Astrocyte of the spinal cord (primary cell): ENCODE results near the gene XXYLT1.

Experiments
- DNase-seq: peaks from one replicate; pipeline ENCODE4 v3.0.0; 2011; ENCODE audit warnings: low read depth, low spot score
- H3K4me3 ChIP-seq: 2 replicates; pipeline ENCODE4 v1.5.1; 2011; ENCODE audit warnings: low read depth, mild to moderate bottlenecking, low read length, moderate library complexity
- in situ Hi-C: cut with HindIII; loops from 2 replicates; pipeline ENCODE4 v1.10.0; 2017; ENCODE audit warnings: low sequenced_read_pairs
- TF ChIP-seq, protein P1 (sequence below): IDR thresholded peaks from 2 replicates; pipeline ENCODE4 v1.5.1; 2012; ENCODE audit warnings: low read depth, mild to moderate bottlenecking, low read length, inconsistent platforms

XXYLT1 gene

GRCh38 chr3:195227871-195228270 is 43.1 kb downstream of the XXYLT1 start:
- no peak for DNase-seq
- in situ Hi-C loops: no loop called here
- TF ChIP-seq, protein P1, sequence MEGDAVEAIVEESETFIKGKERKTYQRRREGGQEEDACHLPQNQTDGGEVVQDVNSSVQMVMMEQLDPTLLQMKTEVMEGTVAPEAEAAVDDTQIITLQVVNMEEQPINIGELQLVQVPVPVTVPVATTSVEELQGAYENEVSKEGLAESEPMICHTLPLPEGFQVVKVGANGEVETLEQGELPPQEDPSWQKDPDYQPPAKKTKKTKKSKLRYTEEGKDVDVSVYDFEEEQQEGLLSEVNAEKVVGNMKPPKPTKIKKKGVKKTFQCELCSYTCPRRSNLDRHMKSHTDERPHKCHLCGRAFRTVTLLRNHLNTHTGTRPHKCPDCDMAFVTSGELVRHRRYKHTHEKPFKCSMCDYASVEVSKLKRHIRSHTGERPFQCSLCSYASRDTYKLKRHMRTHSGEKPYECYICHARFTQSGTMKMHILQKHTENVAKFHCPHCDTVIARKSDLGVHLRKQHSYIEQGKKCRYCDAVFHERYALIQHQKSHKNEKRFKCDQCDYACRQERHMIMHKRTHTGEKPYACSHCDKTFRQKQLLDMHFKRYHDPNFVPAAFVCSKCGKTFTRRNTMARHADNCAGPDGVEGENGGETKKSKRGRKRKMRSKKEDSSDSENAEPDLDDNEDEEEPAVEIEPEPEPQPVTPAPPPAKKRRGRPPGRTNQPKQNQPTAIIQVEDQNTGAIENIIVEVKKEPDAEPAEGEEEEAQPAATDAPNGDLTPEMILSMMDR: no peak
- H3K4me3 ChIP-seq: no peak overlapping the region

- DNase-seq: no peak
- in situ Hi-C loops: no loop called here
- TF ChIP-seq, protein P1: peak; percentile 52
- no peak overlapping the region for H3K4me3 ChIP-seq
Observed at GRCh38 chr3:195226900-195227447, 44.0 kb downstream of the XXYLT1 start.

GRCh38 chr3:195226445-195226844 is 44.5 kb downstream of the XXYLT1 start:
- in situ Hi-C loops: no loop called here
- no peak overlapping the region for H3K4me3 ChIP-seq
- TF ChIP-seq, protein P1: no peak
- DNase-seq: no peak

- no peak for DNase-seq
- TF ChIP-seq, protein P1: no peak
- in situ Hi-C loops: no loop called here
- no peak overlapping the region for H3K4me3 ChIP-seq
Observed at GRCh38 chr3:195224980-195225580, 45.9 kb downstream of the XXYLT1 start.

GRCh38 chr3:195224156-195224979 is 46.6 kb downstream of the XXYLT1 start:
- in situ Hi-C loops: no loop called here
- TF ChIP-seq, protein P1: peak; percentile 11
- H3K4me3 ChIP-seq: no peak overlapping the region
- peak; percentile 31 for DNase-seq

GRCh38 chr3:195221876-195222617 is 48.9 kb downstream of the XXYLT1 start:
- in situ Hi-C loops: no loop called here
- TF ChIP-seq, protein P1: no peak
- DNase-seq: no peak
- no peak overlapping the region for H3K4me3 ChIP-seq
